Measurements from ENCODE around the gene ATP23.

GRCh38 chr12:57897286-57897974 is 43.9 kb upstream of the ATP23 start:
- TF ChIP-seq CTCF (IDR thresholded peaks at IDR 0.05; ENCODE audit: low read depth, low read length, missing input control) (no peak), MAX (IDR thresholded peaks at IDR 0.05) (no peak), REST (IDR thresholded peaks at IDR 0.05) (no peak), YY1 (IDR thresholded peaks at IDR 0.05) (no peak), HNF4A (conservative IDR thresholded peaks at IDR 0.05) (no peak), GABPA (IDR thresholded peaks at IDR 0.05 in 1 of 2, conservative IDR thresholded peaks at IDR 0.05 in 1 of 2) (no peak), HNF4G (IDR thresholded peaks at IDR 0.05) (no peak), ATF3 (IDR thresholded peaks at IDR 0.05) (no peak), RAD21 (IDR thresholded peaks at IDR 0.05) (no peak)
